ENCODE results near the gene KRT86.
"Not testable (repeated sequence)": the region's sequence is repeated elsewhere in the genome, so short reads cannot be mapped to it uniquely, and the experiment has no call there.

KRT86 gene

GRCh38 chr12:52294803-52295202 lies 20.4 kb downstream of the KRT86 start:
- no peak for DNase-seq (ENCODE audit: low read depth)

GRCh38 chr12:52295663-52296062 lies 21.2 kb downstream of the KRT86 start:
- DNase-seq (ENCODE audit: low read depth), result no peak

- no peak for DNase-seq (ENCODE audit: low read depth)
Observed at GRCh38 chr12:52296572-52297215, 22.2 kb downstream of the KRT86 start.

- no peak for DNase-seq (ENCODE audit: low read depth)
Observed at GRCh38 chr12:52298677-52299190, 24.3 kb downstream of the KRT86 start.

GRCh38 chr12:52300796-52301691 lies 26.6 kb downstream of the KRT86 start:
- no peak for DNase-seq (ENCODE audit: low read depth)

- DNase-seq (ENCODE audit: low read depth), result not testable (repeated sequence)
Observed at GRCh38 chr12:52301721-52302120, 27.3 kb downstream of the KRT86 start.

GRCh38 chr12:52302242-52302914 lies 27.9 kb downstream of the KRT86 start:
- not testable (repeated sequence) for DNase-seq (ENCODE audit: low read depth)

GRCh38 chr12:52304941-52305411 lies 30.5 kb downstream of the KRT86 start:
- DNase-seq (ENCODE audit: low read depth), result not testable (repeated sequence)

- DNase-seq (ENCODE audit: low read depth), result no peak
Observed at GRCh38 chr12:52305921-52306705, 31.7 kb downstream of the KRT86 start.

GRCh38 chr12:52306731-52307130 lies 32.3 kb downstream of the KRT86 start:
- DNase-seq (ENCODE audit: low read depth), result no peak

- DNase-seq (ENCODE audit: low read depth), result no peak
Observed at GRCh38 chr12:52307836-52308805, 33.7 kb downstream of the KRT86 start.

GRCh38 chr12:52308806-52309425 lies 34.5 kb downstream of the KRT86 start:
- DNase-seq (ENCODE audit: low read depth), result no peak

- no peak for DNase-seq (ENCODE audit: low read depth)
Observed at GRCh38 chr12:52310622-52311284, 36.3 kb downstream of the KRT86 start.

GRCh38 chr12:52311285-52311648 lies 36.8 kb downstream of the KRT86 start:
- no peak for DNase-seq (ENCODE audit: low read depth)

- DNase-seq (ENCODE audit: low read depth), result no peak
Observed at GRCh38 chr12:52312086-52312485, 37.6 kb downstream of the KRT86 start.

GRCh38 chr12:52313461-52313860 lies 39.0 kb downstream of the KRT86 start:
- DNase-seq (ENCODE audit: low read depth), result no peak

- DNase-seq (ENCODE audit: low read depth), result no peak
Observed at GRCh38 chr12:52313926-52314325, 39.5 kb downstream of the KRT86 start.

- no peak for DNase-seq (ENCODE audit: low read depth)
Observed at GRCh38 chr12:52314511-52314910, 40.1 kb downstream of the KRT86 start.

GRCh38 chr12:52315721-52316120 lies 41.3 kb downstream of the KRT86 start:
- DNase-seq (ENCODE audit: low read depth), result not testable (repeated sequence)

All from activated gamma-delta T cell treated with anti-CD3 and anti-CD28 coated beads, Interleukin-2, amount 50 U/mL, for 16 hours (primary cell).